Measurements from ENCODE around the gene ARMH3.

GRCh38 chr10:101867931-101868330 is 188.0 kb downstream of the ARMH3 start:
- TF ChIP-seq, protein P1, sequence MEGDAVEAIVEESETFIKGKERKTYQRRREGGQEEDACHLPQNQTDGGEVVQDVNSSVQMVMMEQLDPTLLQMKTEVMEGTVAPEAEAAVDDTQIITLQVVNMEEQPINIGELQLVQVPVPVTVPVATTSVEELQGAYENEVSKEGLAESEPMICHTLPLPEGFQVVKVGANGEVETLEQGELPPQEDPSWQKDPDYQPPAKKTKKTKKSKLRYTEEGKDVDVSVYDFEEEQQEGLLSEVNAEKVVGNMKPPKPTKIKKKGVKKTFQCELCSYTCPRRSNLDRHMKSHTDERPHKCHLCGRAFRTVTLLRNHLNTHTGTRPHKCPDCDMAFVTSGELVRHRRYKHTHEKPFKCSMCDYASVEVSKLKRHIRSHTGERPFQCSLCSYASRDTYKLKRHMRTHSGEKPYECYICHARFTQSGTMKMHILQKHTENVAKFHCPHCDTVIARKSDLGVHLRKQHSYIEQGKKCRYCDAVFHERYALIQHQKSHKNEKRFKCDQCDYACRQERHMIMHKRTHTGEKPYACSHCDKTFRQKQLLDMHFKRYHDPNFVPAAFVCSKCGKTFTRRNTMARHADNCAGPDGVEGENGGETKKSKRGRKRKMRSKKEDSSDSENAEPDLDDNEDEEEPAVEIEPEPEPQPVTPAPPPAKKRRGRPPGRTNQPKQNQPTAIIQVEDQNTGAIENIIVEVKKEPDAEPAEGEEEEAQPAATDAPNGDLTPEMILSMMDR (IDR thresholded peaks at IDR 0.05; ENCODE audit: low read length) = no peak
- TF ChIP-seq EZH2 (optimal IDR thresholded peaks at IDR 0.05; ENCODE audit: low read depth, low read length) (no peak), EZH2phosphoT487 (IDR thresholded peaks at IDR 0.05; ENCODE audit: low read length) (no peak)
